Measurements from ENCODE around the gene AP4E1.
"Not testable (repeated sequence)": the region's sequence is repeated elsewhere in the genome, so short reads cannot be mapped to it uniquely, and the experiment has no call there.

The AP4E1 gene

DNA sequence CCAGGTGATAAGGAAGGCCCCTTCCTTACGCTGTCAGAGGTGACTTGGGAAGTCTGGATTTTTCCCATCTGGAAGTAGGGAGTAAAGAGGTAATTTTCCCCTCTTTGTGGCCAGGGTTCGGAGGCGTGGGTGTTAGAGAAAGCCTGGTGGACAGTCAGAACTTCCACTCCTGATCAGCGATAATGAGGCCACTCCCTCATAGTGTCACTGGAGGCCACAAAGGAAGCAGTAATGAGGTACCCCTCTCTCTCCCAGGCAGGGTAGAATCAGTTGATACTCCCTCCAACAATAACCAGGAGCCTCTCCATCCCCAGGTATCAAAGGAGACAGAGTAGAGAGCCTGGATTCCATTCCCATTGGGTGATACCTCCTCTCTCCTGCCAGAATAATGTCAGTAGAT is 30.0 kb downstream of the AP4E1 start:
- H3K27me3 ChIP-seq, result no peaks in the 10 kb centered on the region
- H3K27ac ChIP-seq, result no peak overlapping the region
- intact Hi-C loops (cut with DNase I; ENCODE audit: low total_unique reads), result no loop called here
- peaks cover 0 to 19% (median 6%) of the 10 kb centered on the region in 4 donors for H3K4me1 ChIP-seq
- H3K36me3 ChIP-seq, result peaks cover 0 to 25% (median 14%) of the 10 kb centered on the region in 3 donors
- H3K4me3 ChIP-seq, result no peak overlapping the region
- TF ChIP-seq CTCF (IDR thresholded peaks at IDR 0.05), result no peak
- no peaks in the 10 kb centered on the region for H3K9me3 ChIP-seq
- DNase-seq, result no peak

GRCh38 chr15:50939911-50940310 is 31.4 kb downstream of the AP4E1 start:
- Histone ChIP-seq H3K27ac (peak overlapping the region; percentile 55 to 65), H3K36me3 (peaks cover 9 to 30% (median 18%) of the 10 kb centered on the region in 3 donors), H3K4me3 (no peak overlapping the region), H3K9me3 (no peaks in the 10 kb centered on the region), H3K27me3 (no peaks in the 10 kb centered on the region), H3K4me1 (peaks cover 0 to 19% (median 6%) of the 10 kb centered on the region in 4 donors)
- DNase-seq, result no peak
- TF ChIP-seq CTCF (IDR thresholded peaks at IDR 0.05), result no peak
- intact Hi-C loops (cut with DNase I; ENCODE audit: low total_unique reads), result no loop called here

- DNase-seq, result no peak
- Histone ChIP-seq H3K9me3 (no peaks in the 10 kb centered on the region), H3K27me3 (no peaks in the 10 kb centered on the region), H3K27ac (peak overlapping the region; percentile 55 to 65), H3K36me3 (peaks cover 14 to 30% (median 24%) of the 10 kb centered on the region in 3 donors), H3K4me1 (peaks cover 0 to 19% (median 6%) of the 10 kb centered on the region in 4 donors), H3K4me3 (no peak overlapping the region)
- TF ChIP-seq CTCF (IDR thresholded peaks at IDR 0.05), result no peak
- intact Hi-C loops (cut with DNase I; ENCODE audit: low total_unique reads), result no loop called here
These were observed 32.0 kb downstream of the AP4E1 start for GRCh38 chr15:50940506-50940905.

DNA sequence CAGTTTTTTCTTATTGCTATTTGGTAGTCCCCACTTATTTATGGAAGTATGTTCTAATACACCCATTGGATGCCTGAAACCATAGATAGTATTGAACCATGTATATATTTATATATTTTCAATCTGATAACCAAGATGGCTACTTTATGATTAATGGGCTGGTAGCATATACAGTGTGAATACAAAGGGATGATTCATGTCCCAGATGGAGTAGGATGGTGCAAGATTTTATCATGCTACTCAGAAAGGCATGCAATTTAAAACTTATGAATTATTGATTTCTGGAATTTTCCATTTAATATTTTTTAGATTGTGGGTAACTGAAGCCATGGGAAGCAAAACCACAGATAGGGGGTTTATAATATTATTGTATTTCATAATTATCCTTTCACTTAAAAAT is 35.2 kb downstream of the AP4E1 start:
- Histone ChIP-seq H3K4me1 (peaks cover 0 to 19% (median 6%) of the 10 kb centered on the region in 4 donors), H3K36me3 (peaks cover 11 to 24% (median 14%) of the 10 kb centered on the region in 3 donors), H3K27me3 (no peaks in the 10 kb centered on the region), H3K27ac (no peak overlapping the region), H3K9me3 (no peaks in the 10 kb centered on the region), H3K4me3 (no peak overlapping the region)
- TF ChIP-seq CTCF (IDR thresholded peaks at IDR 0.05), result no peak
- no peak for DNase-seq
- intact Hi-C loops (cut with DNase I; ENCODE audit: low total_unique reads), result no loop called here

- no peak for TF ChIP-seq CTCF (IDR thresholded peaks at IDR 0.05)
- Histone ChIP-seq H3K4me3 (no peak overlapping the region), H3K27me3 (no peaks in the 10 kb centered on the region), H3K27ac (no peak overlapping the region), H3K36me3 (peaks cover 14 to 24% (median 19%) of the 10 kb centered on the region in 3 donors), H3K9me3 (no peaks in the 10 kb centered on the region), H3K4me1 (peaks cover 0 to 11% (median 3%) of the 10 kb centered on the region in 4 donors)
- DNase-seq, result no peak
- intact Hi-C loops (cut with DNase I; ENCODE audit: low total_unique reads), result no loop called here
These were observed 36.2 kb downstream of the AP4E1 start for GRCh38 chr15:50944672-50945071.

GRCh38 chr15:50945725-50946124 is 37.2 kb downstream of the AP4E1 start:
- Histone ChIP-seq H3K4me1 (peaks cover 0 to under 1% (median 0%) of the 10 kb centered on the region in 4 donors), H3K36me3 (peaks cover 24 to 32% (median 29%) of the 10 kb centered on the region in 3 donors), H3K27me3 (no peaks in the 10 kb centered on the region), H3K9me3 (no peaks in the 10 kb centered on the region), H3K4me3 (no peak overlapping the region), H3K27ac (no peak overlapping the region)
- no peak for TF ChIP-seq CTCF (IDR thresholded peaks at IDR 0.05)
- DNase-seq, result no peak
- intact Hi-C loops (cut with DNase I; ENCODE audit: low total_unique reads), result no loop called here

DNA sequence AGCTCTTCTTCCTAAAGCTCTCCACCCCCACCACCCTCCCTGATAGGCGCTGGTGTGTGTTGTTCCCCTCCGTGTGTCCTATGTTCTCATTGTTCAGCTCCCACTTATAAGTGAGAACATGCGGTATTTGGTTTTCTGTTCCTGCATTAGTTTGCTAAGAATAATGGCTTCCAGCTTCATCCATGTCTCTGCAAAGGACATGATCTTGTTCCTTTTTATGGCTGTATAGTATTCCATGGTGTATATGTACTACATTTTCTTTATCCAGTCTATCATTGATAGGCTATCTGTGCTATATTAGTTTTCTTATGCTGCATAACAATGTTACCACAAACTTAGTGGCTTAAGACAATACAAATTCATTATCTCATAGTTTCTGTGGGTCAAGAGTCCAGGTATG is 42.3 kb downstream of the AP4E1 start:
- H3K9me3 ChIP-seq; intact Hi-C loops (cut with DNase I; ENCODE audit: low total_unique reads); H3K27me3 ChIP-seq; DNase-seq; H3K4me1 ChIP-seq; H3K27ac ChIP-seq; H3K4me3 ChIP-seq: not testable (repeated sequence)
- peaks cover 36 to 57% (median 42%) of the 10 kb centered on the region in 3 donors for H3K36me3 ChIP-seq

Measured in tibial artery (tissue), 4 donors.